ENCODE measurements around the gene SRSF3. TPM values are rescaled to one million over a fixed set of nuclear protein-coding genes. Genes with fewer than 3 reads are reported as not detected.

SRSF3 gene
- total RNA-seq, 4 donors from 2014 or later = 98.8 to 239 (median 179) TPM

GRCh38 chr6:36559011-36559793 lies 35.0 kb upstream of the SRSF3 start:
- Histone ChIP-seq H3K4me3 (no peak overlapping the region), H3K27ac (no peak overlapping the region), H3K36me3 (no peaks in the 10 kb centered on the region), H3K27me3 (no peaks in the 10 kb centered on the region), H3K4me1 (no peaks in the 10 kb centered on the region), H3K9me3 (no peaks in the 10 kb centered on the region)
- intact Hi-C loops (cut with DNase I; ENCODE audit: low total_unique reads) = no loop called here
- TF ChIP-seq CTCF (IDR thresholded peaks at IDR 0.05) (no peak), POLR2A (IDR thresholded peaks at IDR 0.05) (no peak)
- no peak for DNase-seq

- TF ChIP-seq POLR2A (IDR thresholded peaks at IDR 0.05) = no peak
- no peak for TF ChIP-seq CTCF (IDR thresholded peaks at IDR 0.05)
- no peak for DNase-seq
- H3K4me3 ChIP-seq = no peak overlapping the region
- H3K36me3 ChIP-seq = no peaks in the 10 kb centered on the region
- intact Hi-C loops (cut with DNase I; ENCODE audit: low total_unique reads) = no loop called here
- H3K27ac ChIP-seq = no peak overlapping the region
- H3K9me3 ChIP-seq = no peaks in the 10 kb centered on the region
- no peaks in the 10 kb centered on the region for H3K27me3 ChIP-seq
- H3K4me1 ChIP-seq = no peaks in the 10 kb centered on the region
Observed at GRCh38 chr6:36560822-36561221, 33.3 kb upstream of the SRSF3 start.

GRCh38 chr6:36563237-36563927 lies 30.8 kb upstream of the SRSF3 start:
- no peak overlapping the region for H3K4me3 ChIP-seq
- DNase-seq = no peak
- intact Hi-C loops (cut with DNase I; ENCODE audit: low total_unique reads) = no loop called here
- no peaks in the 10 kb centered on the region for H3K9me3 ChIP-seq
- no peaks in the 10 kb centered on the region for H3K27me3 ChIP-seq
- H3K4me1 ChIP-seq = no peaks in the 10 kb centered on the region
- TF ChIP-seq POLR2A (IDR thresholded peaks at IDR 0.05) = no peak
- no peak for TF ChIP-seq CTCF (IDR thresholded peaks at IDR 0.05)
- H3K27ac ChIP-seq = no peak overlapping the region
- H3K36me3 ChIP-seq = no peaks in the 10 kb centered on the region

- DNase-seq = no peak
- no peaks in the 10 kb centered on the region for H3K27me3 ChIP-seq
- H3K4me3 ChIP-seq = no peak overlapping the region
- TF ChIP-seq POLR2A (IDR thresholded peaks at IDR 0.05) = no peak
- no peak for TF ChIP-seq CTCF (IDR thresholded peaks at IDR 0.05)
- H3K4me1 ChIP-seq = no peaks in the 10 kb centered on the region
- no peaks in the 10 kb centered on the region for H3K9me3 ChIP-seq
- no peak overlapping the region for H3K27ac ChIP-seq
- intact Hi-C loops (cut with DNase I; ENCODE audit: low total_unique reads) = no loop called here
- H3K36me3 ChIP-seq = no peaks in the 10 kb centered on the region
Observed at GRCh38 chr6:36563928-36564284, 30.3 kb upstream of the SRSF3 start.

- Histone ChIP-seq H3K36me3 (no peaks in the 10 kb centered on the region), H3K27ac (no peak overlapping the region), H3K27me3 (no peaks in the 10 kb centered on the region), H3K9me3 (no peaks in the 10 kb centered on the region), H3K4me1 (no peaks in the 10 kb centered on the region), H3K4me3 (no peak overlapping the region)
- intact Hi-C loops (cut with DNase I; ENCODE audit: low total_unique reads) = no loop called here
- no peak for DNase-seq
- TF ChIP-seq POLR2A (IDR thresholded peaks at IDR 0.05) (no peak), CTCF (IDR thresholded peaks at IDR 0.05) (no peak)
Observed at GRCh38 chr6:36566418-36566905, 27.7 kb upstream of the SRSF3 start.

Measured in uterus (tissue), 4 donors.